GM13976 (cell line): ENCODE results near the gene METRN.

ENCODE experiments used
- DNase-seq: peaks from one replicate; pipeline ENCODE4 v3.0.0; 2012; ENCODE audit warnings: low spot score
- in situ Hi-C: fragments of 300-500 bp; cut with MboI; formaldehyde crosslinking; loops from one replicate; pipeline ENCODE4 v1.12.0; 2022; ENCODE audit warnings: low sequenced_read_pairs, mixed read lengths, inconsistent platforms; ENCODE audit not compliant: unreplicated experiment
- TF ChIP-seq, protein P1 (sequence below): IDR thresholded peaks from 2 replicates; pipeline ENCODE4 v1.5.1; 2012; ENCODE audit warnings: borderline replicate concordance, mild to moderate bottlenecking; ENCODE audit not compliant: insufficient read depth; ENCODE audit errors: extremely low read depth, missing control alignments, control extremely low read depth

Gene METRN

GRCh38 chr16:723695-724094 lies 8.8 kb downstream of the METRN start:
- no peak for DNase-seq
- in situ Hi-C loops, result no loop called here
- TF ChIP-seq, protein P1, sequence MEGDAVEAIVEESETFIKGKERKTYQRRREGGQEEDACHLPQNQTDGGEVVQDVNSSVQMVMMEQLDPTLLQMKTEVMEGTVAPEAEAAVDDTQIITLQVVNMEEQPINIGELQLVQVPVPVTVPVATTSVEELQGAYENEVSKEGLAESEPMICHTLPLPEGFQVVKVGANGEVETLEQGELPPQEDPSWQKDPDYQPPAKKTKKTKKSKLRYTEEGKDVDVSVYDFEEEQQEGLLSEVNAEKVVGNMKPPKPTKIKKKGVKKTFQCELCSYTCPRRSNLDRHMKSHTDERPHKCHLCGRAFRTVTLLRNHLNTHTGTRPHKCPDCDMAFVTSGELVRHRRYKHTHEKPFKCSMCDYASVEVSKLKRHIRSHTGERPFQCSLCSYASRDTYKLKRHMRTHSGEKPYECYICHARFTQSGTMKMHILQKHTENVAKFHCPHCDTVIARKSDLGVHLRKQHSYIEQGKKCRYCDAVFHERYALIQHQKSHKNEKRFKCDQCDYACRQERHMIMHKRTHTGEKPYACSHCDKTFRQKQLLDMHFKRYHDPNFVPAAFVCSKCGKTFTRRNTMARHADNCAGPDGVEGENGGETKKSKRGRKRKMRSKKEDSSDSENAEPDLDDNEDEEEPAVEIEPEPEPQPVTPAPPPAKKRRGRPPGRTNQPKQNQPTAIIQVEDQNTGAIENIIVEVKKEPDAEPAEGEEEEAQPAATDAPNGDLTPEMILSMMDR, result no peak

DNA sequence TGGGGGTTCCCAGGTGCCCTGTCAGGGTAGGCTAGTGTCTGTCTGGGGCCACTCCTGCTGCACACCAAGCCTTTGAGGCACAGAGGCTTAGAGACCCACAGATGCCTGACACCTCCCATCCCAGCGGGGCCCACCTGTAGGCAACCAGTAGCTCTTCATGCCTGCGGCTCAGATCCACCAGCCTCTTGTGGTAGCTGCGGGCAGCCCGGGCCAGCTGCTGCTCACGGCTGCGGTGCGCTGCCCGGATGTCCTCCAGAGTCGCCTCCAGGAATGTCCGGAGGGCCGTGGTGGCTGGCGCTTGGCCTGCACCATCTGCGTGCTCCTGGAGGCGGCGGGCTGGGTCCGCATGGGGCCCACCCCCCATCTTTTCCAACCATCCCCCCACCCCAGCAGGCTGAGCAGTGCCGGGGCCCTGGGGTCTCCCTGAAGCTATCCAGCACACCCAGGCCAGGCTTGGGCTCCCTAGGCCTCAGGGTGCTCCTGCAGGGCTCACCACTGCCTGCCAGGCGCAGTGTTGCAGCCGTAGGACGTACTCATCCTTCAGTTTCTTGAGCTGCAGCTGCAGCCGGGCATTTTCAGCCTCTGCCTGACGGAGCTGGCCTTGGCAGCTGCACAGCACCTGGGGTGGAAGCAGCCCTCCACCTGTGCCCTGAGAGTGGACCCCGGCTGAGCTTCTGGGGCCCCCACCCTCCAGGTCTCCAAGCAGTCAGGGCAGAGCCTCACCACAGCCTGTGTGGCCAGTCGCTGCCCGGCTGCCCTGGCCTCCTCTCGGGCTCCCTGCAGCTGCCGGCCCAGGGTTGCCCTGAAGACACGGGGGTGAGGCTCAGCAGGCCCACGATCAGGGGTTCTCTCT lies 9.5 kb downstream of the METRN start:
- in situ Hi-C loops, result no loop called here
- TF ChIP-seq, protein P1, result no peak
- DNase-seq, result no peak

DNA sequence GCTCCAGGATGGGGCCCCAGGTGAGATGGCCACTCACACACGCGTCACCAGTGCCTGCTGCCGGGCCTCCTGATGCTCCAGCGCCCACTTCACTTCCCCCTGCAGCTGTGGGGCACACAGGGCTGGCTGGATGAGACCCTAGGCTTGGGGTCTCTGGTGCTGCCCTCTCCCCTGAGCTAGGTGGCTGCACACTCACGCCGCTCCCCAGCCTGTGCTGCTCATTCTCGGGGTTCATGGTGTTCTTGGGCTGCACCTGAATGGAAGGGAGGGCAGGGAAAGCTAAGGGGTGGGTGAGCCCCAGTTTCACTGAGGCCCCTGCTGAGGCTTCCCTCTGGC lies 10.1 kb downstream of the METRN start:
- in situ Hi-C loops, result no loop called here
- no peak for DNase-seq
- TF ChIP-seq, protein P1, result no peak

DNA sequence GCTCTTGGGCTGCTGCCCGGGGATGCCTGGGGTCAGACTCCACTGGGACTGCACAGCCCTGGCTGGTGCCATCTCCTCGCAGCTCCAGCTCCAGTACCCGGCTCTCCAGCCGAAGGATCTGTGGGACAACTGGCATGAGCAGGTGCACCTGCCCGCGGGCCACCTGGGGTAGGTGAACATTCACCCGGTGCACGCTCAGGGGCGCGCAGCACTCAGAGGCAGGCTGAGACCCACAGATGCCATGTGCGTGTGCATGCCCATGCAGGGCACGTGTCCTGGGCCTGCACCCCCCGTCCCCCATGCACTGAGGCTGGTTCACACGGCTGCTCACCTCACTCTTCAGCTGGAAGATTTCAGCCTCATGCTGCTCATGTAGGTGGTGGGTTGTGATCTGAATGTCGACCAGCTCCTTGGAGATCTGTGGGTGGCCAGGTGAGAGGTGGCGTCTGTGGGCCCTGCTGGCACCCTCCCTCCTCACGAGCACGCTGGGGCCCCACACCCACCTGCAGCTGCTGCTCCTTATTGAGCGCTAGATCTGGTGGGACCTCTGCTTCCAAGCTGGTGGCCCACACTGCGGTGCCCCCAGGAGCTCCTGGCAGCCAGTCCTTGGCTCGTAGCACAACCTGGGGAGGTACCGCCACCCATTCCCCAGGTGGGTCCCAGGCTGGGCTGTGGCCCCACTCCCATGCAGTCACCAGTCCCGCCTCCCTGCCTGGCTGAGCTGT lies 10.7 kb downstream of the METRN start:
- TF ChIP-seq, protein P1, result no peak
- no peak for DNase-seq
- in situ Hi-C loops, result no loop called here

DNA sequence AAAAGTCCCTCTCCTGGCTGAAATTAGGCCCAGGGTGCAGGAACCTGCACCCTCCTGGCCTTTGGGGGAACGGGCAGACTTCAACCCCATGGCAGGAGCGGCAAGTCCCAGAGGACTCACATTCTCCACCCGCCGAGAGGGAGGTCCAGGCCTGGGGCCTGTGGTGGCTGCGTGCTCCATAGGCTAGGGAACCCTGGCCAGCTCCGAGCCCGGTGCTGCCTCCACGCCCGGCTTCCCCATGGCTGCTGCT lies 11.2 kb downstream of the METRN start:
- in situ Hi-C loops, result no loop called here
- no peak for DNase-seq
- TF ChIP-seq, protein P1, result no peak

DNA sequence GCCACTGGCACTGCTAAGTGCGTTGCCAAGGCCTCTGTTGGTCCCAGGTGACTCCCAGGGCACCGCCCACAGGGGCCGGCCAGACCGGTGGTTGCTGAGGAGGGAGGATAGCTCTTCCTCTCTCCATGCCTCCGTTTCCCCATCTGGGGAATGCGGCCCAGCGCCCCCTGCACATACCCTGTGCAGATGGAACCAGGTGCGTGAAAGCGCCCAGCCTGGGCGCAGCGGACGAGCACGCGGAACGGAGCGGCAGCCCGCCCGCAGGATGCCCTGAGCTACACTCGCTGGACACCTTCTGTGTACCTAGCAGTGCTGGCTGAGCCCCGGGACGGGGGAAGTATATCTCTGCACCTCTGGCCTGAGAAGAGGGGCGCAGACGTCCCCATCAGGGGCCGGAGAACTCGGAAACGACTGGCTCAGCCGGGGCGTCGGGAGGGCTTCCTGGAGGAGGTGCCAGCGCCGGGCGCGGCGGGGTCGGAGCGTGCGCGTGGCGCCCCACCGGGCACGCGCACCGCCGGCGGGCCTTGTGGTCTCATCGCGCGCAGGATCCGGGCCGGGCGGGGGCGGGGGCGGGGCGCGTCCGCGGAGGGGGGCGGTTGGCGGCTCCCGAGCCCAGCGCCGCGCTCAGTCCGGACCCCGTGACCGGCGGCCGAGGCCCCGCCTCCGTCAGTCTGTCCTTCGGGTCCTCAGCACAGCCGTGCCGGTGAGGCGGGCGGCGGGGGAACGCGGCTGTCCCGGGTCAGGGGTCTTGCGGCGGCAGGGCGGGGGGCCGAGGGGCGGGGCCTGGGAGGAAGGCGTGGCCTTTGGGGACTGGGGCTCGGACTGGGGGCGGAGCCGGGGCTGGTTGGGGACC lies 11.7 kb downstream of the METRN start, which contains the start of the genes CCDC78 and HAGHL:
TSS of gene CCDC78 (minus strand) at position 6 of the 853 bp plus-strand sequence. CDS start 76 bp downstream, outside the sequence.
TSS of gene HAGHL (plus strand) at position 669 of the 853 bp plus-strand sequence. CDS start 404 bp downstream, outside the sequence.
- TF ChIP-seq, protein P1, result no peak
- peak; percentile 85 for DNase-seq
- in situ Hi-C loops, result no loop called here
